HepG2 (cell line): ENCODE results near the gene TMEM187. TPM values are rescaled to one million over a fixed set of nuclear protein-coding genes. Genes with fewer than 3 reads are reported as not detected.

Experiments used
- CBFB ChIP-seq: sonication (generic); formaldehyde crosslinking; IDR thresholded peaks from 2 replicates; pipeline ENCODE4 v1.4.0; 2020; ENCODE audit warnings: missing genetic modification reagents
- EP300 ChIP-seq, 3 experiments: sonication (generic) in 1 of 3; formaldehyde crosslinking in 1 of 3; IDR thresholded peaks; 2 replicates each; pipeline versions ENCODE4 v1.5.1 to v1.6.1; 2011 to 2020; ENCODE audit warnings: low read depth in 2 of 3, low read length in 2 of 3, borderline replicate concordance in 1 of 3, improper control_type of control experiment in 1 of 3, mild to moderate bottlenecking in 1 of 3, missing genetic modification reagents in 1 of 3, moderate library complexity in 1 of 3
- FOXO4 ChIP-seq: sonication (generic); formaldehyde crosslinking; conservative IDR thresholded peaks from 2 replicates; pipeline ENCODE4 v1.8.1; 2023; ENCODE audit warnings: missing genetic modification reagents
- GATA4 ChIP-seq: sonication (generic); IDR thresholded peaks from 2 replicates; pipeline ENCODE4 v1.6.1; 2016; ENCODE audit warnings: antibody characterized with exemption, low read depth, borderline replicate concordance
- HES4 ChIP-seq: sonication (generic); formaldehyde crosslinking; IDR thresholded peaks from 2 replicates; pipeline ENCODE4 v1.9.0; 2021; ENCODE audit warnings: mild to moderate bottlenecking, missing genetic modification reagents, borderline replicate concordance
- HMGA1 ChIP-seq: sonication (generic); formaldehyde crosslinking; conservative IDR thresholded peaks from 2 replicates; pipeline ENCODE4 v1.4.0; 2020; ENCODE audit warnings: missing genetic modification reagents
- HNRNPL ChIP-seq: fragments of 200-400 bp; formaldehyde crosslinking; IDR thresholded peaks from 2 replicates; pipeline ENCODE4 v1.6.1; 2017; ENCODE audit warnings: mild to moderate bottlenecking, low read depth, low read length
- MBD4 ChIP-seq: IDR thresholded peaks from 2 replicates; pipeline ENCODE4 v1.6.1; 2012; ENCODE audit warnings: low read length, inconsistent platforms, borderline replicate concordance
- MTA3 ChIP-seq: sonication (generic); formaldehyde crosslinking; IDR thresholded peaks from 2 replicates; pipeline ENCODE4 v1.4.0; 2020; ENCODE audit warnings: missing genetic modification reagents
- RXRA ChIP-seq: sonication (generic); formaldehyde crosslinking; IDR thresholded peaks from 2 replicates; pipeline ENCODE4 v1.5.1; 2020; ENCODE audit warnings: missing genetic modification reagents
- SOX6 ChIP-seq, 2 experiments: fragments of 450-650 bp in 1 of 2; sonication (generic) in 1 of 2; formaldehyde crosslinking in 1 of 2; IDR thresholded peaks; 2 replicates each; pipeline versions ENCODE4 v1.4.0 to v1.6.1; 2017 to 2020; ENCODE audit warnings: antibody characterized with exemption in 1 of 2, mild to moderate bottlenecking in 1 of 2, missing genetic modification reagents in 1 of 2
- YEATS2 ChIP-seq: sonication (generic); formaldehyde crosslinking; IDR thresholded peaks from 2 replicates; pipeline ENCODE4 v1.4.0; 2020; ENCODE audit warnings: missing genetic modification reagents, borderline replicate concordance
- ZBTB38 ChIP-seq: sonication (generic); formaldehyde crosslinking; IDR thresholded peaks from 2 replicates; pipeline ENCODE4 v1.5.1; 2020; ENCODE audit warnings: mild to moderate bottlenecking, missing genetic modification reagents
- ZBTB7A ChIP-seq: sonication (generic); formaldehyde crosslinking; IDR thresholded peaks from 2 replicates; pipeline ENCODE4 v1.8.0; 2022; ENCODE audit warnings: mild to moderate bottlenecking, missing genetic modification reagents
- ZFP91 ChIP-seq: sonication (generic); formaldehyde crosslinking; IDR thresholded peaks from 2 replicates; pipeline ENCODE4 v1.9.0; 2022; ENCODE audit warnings: missing genetic modification reagents, mild to moderate bottlenecking, borderline replicate concordance
- ZNF343 ChIP-seq: sonication (generic); formaldehyde crosslinking; IDR thresholded peaks from 2 replicates; pipeline ENCODE4 v1.4.0; 2020; ENCODE audit warnings: mild to moderate bottlenecking, missing genetic modification reagents
- ZNF761 ChIP-seq: sonication (generic); formaldehyde crosslinking; conservative IDR thresholded peaks from 2 replicates; pipeline ENCODE4 v1.4.0; 2020; ENCODE audit warnings: mild to moderate bottlenecking, missing genetic modification reagents
- polyA plus RNA-seq, 8 experiments: library from polyadenylated mRNA; depleted of rRNA in 3 of 8; stranded (reverse) in 7 of 8; unstranded in 1 of 8; fragments of >200 nt; fragmentation: Illumina TruSeq in 4 of 8; extraction: Trizol in 4 of 8; gene quantifications; 2 replicates each; pipeline versions ENCODE4 v1.2.1 to v1.2.3, GENCODE V29; 2011 to 2016; ENCODE audit warnings: low read depth in 4 of 8, missing spikeins in 1 of 8, mixed read lengths in 1 of 8; ENCODE audit not compliant: insufficient read depth in 1 of 8
- total RNA-seq, 5 experiments: library from RNA; depleted of rRNA; stranded (reverse); fragments of >200 nt; fragmentation: Illumina TruSeq; extraction: Trizol; gene quantifications; 2 replicates each; pipeline ENCODE4 v1.2.3, GENCODE V29; 2016; ENCODE audit warnings: low read depth in 1 of 5
- TF ChIP-seq, protein P1 (sequence below): IDR thresholded peaks from 2 replicates; pipeline ENCODE4 v1.6.1; 2016; ENCODE audit warnings: control low read depth
- TF ChIP-seq, protein P2 (sequence below): sonication (generic); formaldehyde crosslinking; IDR thresholded peaks from 2 replicates; pipeline ENCODE4 v1.5.0; 2020; ENCODE audit warnings: missing genetic modification reagents
- TF ChIP-seq, protein P3 (sequence below): sonication (generic); formaldehyde crosslinking; IDR thresholded peaks from 2 replicates; pipeline ENCODE4 v1.4.0; 2020; ENCODE audit warnings: missing genetic modification reagents, borderline replicate concordance

Gene TMEM187
- total and polyA plus RNA-seq, 2 of the 13 experiments (the other 11 are each of a cell fraction or from before 2014, with no cell fraction given) = 2.2 to 6.2 TPM

- no peak for TF ChIP-seq GATA4
- 0 out of 4 replicates have a peak, but pooled peaks of 1 of the 2 experiments have one; percentile 21 for TF ChIP-seq EP300 (IDR thresholded peaks at IDR 0.05; ENCODE audit: low read depth in 2 of 2, low read length in 2 of 2)
- TF ChIP-seq EP300 (CRISPR knock-in tag; IDR thresholded peaks at IDR 0.05; ENCODE audit: borderline replicate concordance) = no peak
- no peak for TF ChIP-seq CBFB (CRISPR knock-in tag)
- TF ChIP-seq MTA3 (CRISPR knock-in tag) = no peak
- TF ChIP-seq YEATS2 (CRISPR knock-in tag) = no peak
- TF ChIP-seq ZFP91 = no peak
- TF ChIP-seq, protein P1, sequence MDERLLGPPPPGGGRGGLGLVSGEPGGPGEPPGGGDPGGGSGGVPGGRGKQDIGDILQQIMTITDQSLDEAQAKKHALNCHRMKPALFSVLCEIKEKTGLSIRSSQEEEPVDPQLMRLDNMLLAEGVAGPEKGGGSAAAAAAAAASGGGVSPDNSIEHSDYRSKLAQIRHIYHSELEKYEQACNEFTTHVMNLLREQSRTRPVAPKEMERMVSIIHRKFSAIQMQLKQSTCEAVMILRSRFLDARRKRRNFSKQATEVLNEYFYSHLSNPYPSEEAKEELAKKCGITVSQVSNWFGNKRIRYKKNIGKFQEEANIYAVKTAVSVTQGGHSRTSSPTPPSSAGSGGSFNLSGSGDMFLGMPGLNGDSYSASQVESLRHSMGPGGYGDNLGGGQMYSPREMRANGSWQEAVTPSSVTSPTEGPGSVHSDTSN = no peak
- 0 out of 2 replicates have a peak, but pooled peaks have one; percentile 29 for TF ChIP-seq HNRNPL
- TF ChIP-seq SOX6 (IDR thresholded peaks at IDR 0.05) = no peak
- TF ChIP-seq SOX6 (CRISPR knock-in tag; IDR thresholded peaks at IDR 0.05) = peak; percentile 64
- no peak for TF ChIP-seq HES4
- TF ChIP-seq ZNF343 (CRISPR knock-in tag) = no peak
- TF ChIP-seq, protein P2, sequence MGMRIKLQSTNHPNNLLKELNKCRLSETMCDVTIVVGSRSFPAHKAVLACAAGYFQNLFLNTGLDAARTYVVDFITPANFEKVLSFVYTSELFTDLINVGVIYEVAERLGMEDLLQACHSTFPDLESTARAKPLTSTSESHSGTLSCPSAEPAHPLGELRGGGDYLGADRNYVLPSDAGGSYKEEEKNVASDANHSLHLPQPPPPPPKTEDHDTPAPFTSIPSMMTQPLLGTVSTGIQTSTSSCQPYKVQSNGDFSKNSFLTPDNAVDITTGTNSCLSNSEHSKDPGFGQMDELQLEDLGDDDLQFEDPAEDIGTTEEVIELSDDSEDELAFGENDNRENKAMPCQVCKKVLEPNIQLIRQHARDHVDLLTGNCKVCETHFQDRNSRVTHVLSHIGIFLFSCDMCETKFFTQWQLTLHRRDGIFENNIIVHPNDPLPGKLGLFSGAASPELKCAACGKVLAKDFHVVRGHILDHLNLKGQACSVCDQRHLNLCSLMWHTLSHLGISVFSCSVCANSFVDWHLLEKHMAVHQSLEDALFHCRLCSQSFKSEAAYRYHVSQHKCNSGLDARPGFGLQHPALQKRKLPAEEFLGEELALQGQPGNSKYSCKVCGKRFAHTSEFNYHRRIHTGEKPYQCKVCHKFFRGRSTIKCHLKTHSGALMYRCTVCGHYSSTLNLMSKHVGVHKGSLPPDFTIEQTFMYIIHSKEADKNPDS (CRISPR knock-in tag) = no peak
- TF ChIP-seq ZBTB7A (CRISPR knock-in tag) = 0 out of 2 replicates have a peak, but pooled peaks have one; percentile 14
- TF ChIP-seq, protein P3, sequence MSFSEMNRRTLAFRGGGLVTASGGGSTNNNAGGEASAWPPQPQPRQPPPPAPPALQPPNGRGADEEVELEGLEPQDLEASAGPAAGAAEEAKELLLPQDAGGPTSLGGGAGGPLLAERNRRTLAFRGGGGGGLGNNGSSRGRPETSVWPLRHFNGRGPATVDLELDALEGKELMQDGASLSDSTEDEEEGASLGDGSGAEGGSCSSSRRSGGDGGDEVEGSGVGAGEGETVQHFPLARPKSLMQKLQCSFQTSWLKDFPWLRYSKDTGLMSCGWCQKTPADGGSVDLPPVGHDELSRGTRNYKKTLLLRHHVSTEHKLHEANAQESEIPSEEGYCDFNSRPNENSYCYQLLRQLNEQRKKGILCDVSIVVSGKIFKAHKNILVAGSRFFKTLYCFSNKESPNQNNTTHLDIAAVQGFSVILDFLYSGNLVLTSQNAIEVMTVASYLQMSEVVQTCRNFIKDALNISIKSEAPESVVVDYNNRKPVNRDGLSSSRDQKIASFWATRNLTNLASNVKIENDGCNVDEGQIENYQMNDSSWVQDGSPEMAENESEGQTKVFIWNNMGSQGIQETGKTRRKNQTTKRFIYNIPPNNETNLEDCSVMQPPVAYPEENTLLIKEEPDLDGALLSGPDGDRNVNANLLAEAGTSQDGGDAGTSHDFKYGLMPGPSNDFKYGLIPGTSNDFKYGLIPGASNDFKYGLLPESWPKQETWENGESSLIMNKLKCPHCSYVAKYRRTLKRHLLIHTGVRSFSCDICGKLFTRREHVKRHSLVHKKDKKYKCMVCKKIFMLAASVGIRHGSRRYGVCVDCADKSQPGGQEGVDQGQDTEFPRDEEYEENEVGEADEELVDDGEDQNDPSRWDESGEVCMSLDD (CRISPR knock-in tag) = no peak
- peak; percentile 64; the same call in 1 of the 2 replicates for TF ChIP-seq ZBTB38 (CRISPR knock-in tag)
- TF ChIP-seq ZNF761 = no peak
- no peak for TF ChIP-seq MBD4
- peak; percentile 41; the same call in 1 of the 2 replicates for TF ChIP-seq RXRA (CRISPR knock-in tag)
- TF ChIP-seq HMGA1 (CRISPR knock-in tag) = no peak
- no peak for TF ChIP-seq FOXO4 (CRISPR knock-in tag)
Measured at GRCh38 chrX:153948002-153948466, 24.5 kb upstream of the TMEM187 start (continued).
